HepG2 (cell line): ENCODE results near the gene HDAC10. TPM values are rescaled to one million over a fixed set of nuclear protein-coding genes. Genes with fewer than 3 reads are reported as not detected.

ENCODE experiments used
- ATM ChIP-seq: fragments of 450-650 bp; IDR thresholded peaks from 2 replicates; pipeline ENCODE4 v1.7.1; 2017; ENCODE audit warnings: mild to moderate bottlenecking, borderline replicate concordance
- FOSL2 ChIP-seq: sonication (generic); formaldehyde crosslinking; IDR thresholded peaks from 2 replicates; pipeline ENCODE4 v1.4.0; 2020; ENCODE audit warnings: missing genetic modification reagents
- IKZF1 ChIP-seq: fragments of 450-650 bp; IDR thresholded peaks from 2 replicates; pipeline ENCODE4 v1.7.1; 2016
- RFXAP ChIP-seq: sonication (generic); formaldehyde crosslinking; IDR thresholded peaks from 2 replicates; pipeline ENCODE4 v1.4.0; 2020; ENCODE audit warnings: missing genetic modification reagents, borderline replicate concordance
- ZFAT ChIP-seq: sonication (generic); formaldehyde crosslinking; conservative IDR thresholded peaks from 2 replicates; pipeline ENCODE4 v1.8.1; 2023; ENCODE audit warnings: missing genetic modification reagents, inconsistent platforms
- ZKSCAN8 ChIP-seq: IDR thresholded peaks from 2 replicates; pipeline ENCODE4 v1.6.1; 2016; ENCODE audit warnings: borderline replicate concordance, missing genetic modification reagents, missing compliant biosample characterization
- ZNF337 ChIP-seq: sonication (generic); formaldehyde crosslinking; IDR thresholded peaks from 2 replicates; pipeline ENCODE4 v1.5.1; 2020; ENCODE audit warnings: missing genetic modification reagents, low read depth, mild to moderate bottlenecking, borderline replicate concordance
- ZNF607 ChIP-seq: sonication (generic); formaldehyde crosslinking; IDR thresholded peaks from 2 replicates; pipeline ENCODE4 v1.5.1; 2020; ENCODE audit warnings: missing genetic modification reagents, mild to moderate bottlenecking, borderline replicate concordance
- ZNF670 ChIP-seq: sonication (generic); formaldehyde crosslinking; IDR thresholded peaks from 2 replicates; pipeline ENCODE4 v1.8.0; 2022; ENCODE audit warnings: mild to moderate bottlenecking, missing genetic modification reagents, borderline replicate concordance
- ZNF746 ChIP-seq: sonication (generic); formaldehyde crosslinking; IDR thresholded peaks from 2 replicates; pipeline ENCODE4 v1.8.0; 2022; ENCODE audit warnings: mild to moderate bottlenecking, missing genetic modification reagents
- ZNF777 ChIP-seq: sonication (generic); formaldehyde crosslinking; IDR thresholded peaks from 2 replicates; pipeline ENCODE4 v1.4.0; 2020; ENCODE audit warnings: missing genetic modification reagents
- polyA plus RNA-seq, 8 experiments: library from polyadenylated mRNA; depleted of rRNA in 3 of 8; stranded (reverse) in 7 of 8; unstranded in 1 of 8; fragments of >200 nt; fragmentation: Illumina TruSeq in 4 of 8; extraction: Trizol in 4 of 8; gene quantifications; 2 replicates each; pipeline versions ENCODE4 v1.2.1 to v1.2.3, GENCODE V29; 2011 to 2016; ENCODE audit warnings: low read depth in 4 of 8, missing spikeins in 1 of 8, mixed read lengths in 1 of 8; ENCODE audit not compliant: insufficient read depth in 1 of 8
- total RNA-seq, 5 experiments: library from RNA; depleted of rRNA; stranded (reverse); fragments of >200 nt; fragmentation: Illumina TruSeq; extraction: Trizol; gene quantifications; 2 replicates each; pipeline ENCODE4 v1.2.3, GENCODE V29; 2016; ENCODE audit warnings: low read depth in 1 of 5
- TF ChIP-seq, protein P1 (sequence below): sonication (generic); formaldehyde crosslinking; IDR thresholded peaks from 2 replicates; pipeline ENCODE4 v1.4.0; 2020; ENCODE audit warnings: missing genetic modification reagents, borderline replicate concordance
- TF ChIP-seq, protein P2 (sequence below): sonication (generic); formaldehyde crosslinking; IDR thresholded peaks from 2 replicates; pipeline ENCODE4 v1.9.0; 2021; ENCODE audit warnings: mild to moderate bottlenecking, missing genetic modification reagents
- TF ChIP-seq, protein P3 (sequence below): sonication (generic); formaldehyde crosslinking; IDR thresholded peaks from 2 replicates; pipeline ENCODE4 v1.5.1; 2020; ENCODE audit warnings: mild to moderate bottlenecking, missing genetic modification reagents

Gene HDAC10
- total and polyA plus RNA-seq, 2 of the 13 experiments (the other 11 are each of a cell fraction or from before 2014, with no cell fraction given) = 13.9 to 14.9 TPM

DNA sequence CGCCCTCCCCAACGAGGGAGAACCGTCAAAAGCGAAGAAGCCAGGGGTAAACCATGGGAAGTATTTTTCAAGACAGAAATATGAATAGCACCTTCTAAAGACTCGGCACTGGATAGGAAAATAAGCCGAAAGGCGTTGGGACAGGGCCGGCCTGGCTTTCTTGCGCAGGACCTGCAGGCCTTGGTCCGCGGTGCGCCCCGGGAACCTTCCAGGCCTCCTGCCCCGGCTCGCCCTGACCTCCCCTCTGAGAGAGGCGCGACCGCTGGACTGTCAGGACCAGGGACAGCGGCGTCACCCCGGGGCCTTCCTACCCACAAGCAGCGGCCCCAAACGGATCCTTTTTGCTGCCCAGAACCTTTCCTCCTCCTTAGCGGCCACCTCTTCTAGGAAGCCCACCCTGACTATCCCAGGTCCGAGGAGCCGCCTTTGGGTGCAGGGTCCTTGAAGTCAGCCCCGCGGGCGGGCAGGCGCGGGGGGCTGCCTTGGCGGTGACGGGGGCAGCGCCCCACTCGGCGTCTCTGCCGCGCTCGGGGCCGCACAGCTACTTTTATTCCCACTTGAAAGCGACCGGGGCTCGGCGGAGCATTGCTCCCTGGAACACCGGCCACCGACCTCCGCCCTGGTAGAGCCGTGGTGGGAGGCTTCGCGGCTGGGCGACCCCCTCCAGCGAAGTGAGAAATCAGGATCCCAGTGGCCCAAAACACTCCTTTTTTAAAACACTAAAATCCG is 19.8 kb upstream of the HDAC10 start (continued):
- TF ChIP-seq, protein P1, sequence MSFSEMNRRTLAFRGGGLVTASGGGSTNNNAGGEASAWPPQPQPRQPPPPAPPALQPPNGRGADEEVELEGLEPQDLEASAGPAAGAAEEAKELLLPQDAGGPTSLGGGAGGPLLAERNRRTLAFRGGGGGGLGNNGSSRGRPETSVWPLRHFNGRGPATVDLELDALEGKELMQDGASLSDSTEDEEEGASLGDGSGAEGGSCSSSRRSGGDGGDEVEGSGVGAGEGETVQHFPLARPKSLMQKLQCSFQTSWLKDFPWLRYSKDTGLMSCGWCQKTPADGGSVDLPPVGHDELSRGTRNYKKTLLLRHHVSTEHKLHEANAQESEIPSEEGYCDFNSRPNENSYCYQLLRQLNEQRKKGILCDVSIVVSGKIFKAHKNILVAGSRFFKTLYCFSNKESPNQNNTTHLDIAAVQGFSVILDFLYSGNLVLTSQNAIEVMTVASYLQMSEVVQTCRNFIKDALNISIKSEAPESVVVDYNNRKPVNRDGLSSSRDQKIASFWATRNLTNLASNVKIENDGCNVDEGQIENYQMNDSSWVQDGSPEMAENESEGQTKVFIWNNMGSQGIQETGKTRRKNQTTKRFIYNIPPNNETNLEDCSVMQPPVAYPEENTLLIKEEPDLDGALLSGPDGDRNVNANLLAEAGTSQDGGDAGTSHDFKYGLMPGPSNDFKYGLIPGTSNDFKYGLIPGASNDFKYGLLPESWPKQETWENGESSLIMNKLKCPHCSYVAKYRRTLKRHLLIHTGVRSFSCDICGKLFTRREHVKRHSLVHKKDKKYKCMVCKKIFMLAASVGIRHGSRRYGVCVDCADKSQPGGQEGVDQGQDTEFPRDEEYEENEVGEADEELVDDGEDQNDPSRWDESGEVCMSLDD (CRISPR knock-in tag) = peak; percentile 71; the same call in 1 of the 2 replicates
- TF ChIP-seq ZFAT (CRISPR knock-in tag) (no peak), ZKSCAN8 (CRISPR knock-in tag) (no peak), ZNF670 (CRISPR knock-in tag) (no peak), ZNF607 (CRISPR knock-in tag) (peak; percentile 95), FOSL2 (peak; percentile 59), ZNF777 (CRISPR knock-in tag) (peak; percentile 54; the same call in 1 of the 2 replicates), ZNF746 (CRISPR knock-in tag) (no peak), RFXAP (CRISPR knock-in tag) (peak; percentile 58; the same call in 1 of the 2 replicates), IKZF1 (no peak), ATM (no peak), ZNF337 (no peak)
- TF ChIP-seq, protein P2, sequence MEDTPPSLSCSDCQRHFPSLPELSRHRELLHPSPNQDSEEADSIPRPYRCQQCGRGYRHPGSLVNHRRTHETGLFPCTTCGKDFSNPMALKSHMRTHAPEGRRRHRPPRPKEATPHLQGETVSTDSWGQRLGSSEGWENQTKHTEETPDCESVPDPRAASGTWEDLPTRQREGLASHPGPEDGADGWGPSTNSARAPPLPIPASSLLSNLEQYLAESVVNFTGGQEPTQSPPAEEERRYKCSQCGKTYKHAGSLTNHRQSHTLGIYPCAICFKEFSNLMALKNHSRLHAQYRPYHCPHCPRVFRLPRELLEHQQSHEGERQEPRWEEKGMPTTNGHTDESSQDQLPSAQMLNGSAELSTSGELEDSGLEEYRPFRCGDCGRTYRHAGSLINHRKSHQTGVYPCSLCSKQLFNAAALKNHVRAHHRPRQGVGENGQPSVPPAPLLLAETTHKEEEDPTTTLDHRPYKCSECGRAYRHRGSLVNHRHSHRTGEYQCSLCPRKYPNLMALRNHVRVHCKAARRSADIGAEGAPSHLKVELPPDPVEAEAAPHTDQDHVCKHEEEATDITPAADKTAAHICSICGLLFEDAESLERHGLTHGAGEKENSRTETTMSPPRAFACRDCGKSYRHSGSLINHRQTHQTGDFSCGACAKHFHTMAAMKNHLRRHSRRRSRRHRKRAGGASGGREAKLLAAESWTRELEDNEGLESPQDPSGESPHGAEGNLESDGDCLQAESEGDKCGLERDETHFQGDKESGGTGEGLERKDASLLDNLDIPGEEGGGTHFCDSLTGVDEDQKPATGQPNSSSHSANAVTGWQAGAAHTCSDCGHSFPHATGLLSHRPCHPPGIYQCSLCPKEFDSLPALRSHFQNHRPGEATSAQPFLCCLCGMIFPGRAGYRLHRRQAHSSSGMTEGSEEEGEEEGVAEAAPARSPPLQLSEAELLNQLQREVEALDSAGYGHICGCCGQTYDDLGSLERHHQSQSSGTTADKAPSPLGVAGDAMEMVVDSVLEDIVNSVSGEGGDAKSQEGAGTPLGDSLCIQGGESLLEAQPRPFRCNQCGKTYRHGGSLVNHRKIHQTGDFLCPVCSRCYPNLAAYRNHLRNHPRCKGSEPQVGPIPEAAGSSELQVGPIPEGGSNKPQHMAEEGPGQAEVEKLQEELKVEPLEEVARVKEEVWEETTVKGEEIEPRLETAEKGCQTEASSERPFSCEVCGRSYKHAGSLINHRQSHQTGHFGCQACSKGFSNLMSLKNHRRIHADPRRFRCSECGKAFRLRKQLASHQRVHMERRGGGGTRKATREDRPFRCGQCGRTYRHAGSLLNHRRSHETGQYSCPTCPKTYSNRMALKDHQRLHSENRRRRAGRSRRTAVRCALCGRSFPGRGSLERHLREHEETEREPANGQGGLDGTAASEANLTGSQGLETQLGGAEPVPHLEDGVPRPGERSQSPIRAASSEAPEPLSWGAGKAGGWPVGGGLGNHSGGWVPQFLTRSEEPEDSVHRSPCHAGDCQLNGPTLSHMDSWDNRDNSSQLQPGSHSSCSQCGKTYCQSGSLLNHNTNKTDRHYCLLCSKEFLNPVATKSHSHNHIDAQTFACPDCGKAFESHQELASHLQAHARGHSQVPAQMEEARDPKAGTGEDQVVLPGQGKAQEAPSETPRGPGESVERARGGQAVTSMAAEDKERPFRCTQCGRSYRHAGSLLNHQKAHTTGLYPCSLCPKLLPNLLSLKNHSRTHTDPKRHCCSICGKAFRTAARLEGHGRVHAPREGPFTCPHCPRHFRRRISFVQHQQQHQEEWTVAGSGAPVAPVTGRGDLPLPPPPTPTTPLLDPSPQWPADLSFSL = no peak
- TF ChIP-seq, protein P3, sequence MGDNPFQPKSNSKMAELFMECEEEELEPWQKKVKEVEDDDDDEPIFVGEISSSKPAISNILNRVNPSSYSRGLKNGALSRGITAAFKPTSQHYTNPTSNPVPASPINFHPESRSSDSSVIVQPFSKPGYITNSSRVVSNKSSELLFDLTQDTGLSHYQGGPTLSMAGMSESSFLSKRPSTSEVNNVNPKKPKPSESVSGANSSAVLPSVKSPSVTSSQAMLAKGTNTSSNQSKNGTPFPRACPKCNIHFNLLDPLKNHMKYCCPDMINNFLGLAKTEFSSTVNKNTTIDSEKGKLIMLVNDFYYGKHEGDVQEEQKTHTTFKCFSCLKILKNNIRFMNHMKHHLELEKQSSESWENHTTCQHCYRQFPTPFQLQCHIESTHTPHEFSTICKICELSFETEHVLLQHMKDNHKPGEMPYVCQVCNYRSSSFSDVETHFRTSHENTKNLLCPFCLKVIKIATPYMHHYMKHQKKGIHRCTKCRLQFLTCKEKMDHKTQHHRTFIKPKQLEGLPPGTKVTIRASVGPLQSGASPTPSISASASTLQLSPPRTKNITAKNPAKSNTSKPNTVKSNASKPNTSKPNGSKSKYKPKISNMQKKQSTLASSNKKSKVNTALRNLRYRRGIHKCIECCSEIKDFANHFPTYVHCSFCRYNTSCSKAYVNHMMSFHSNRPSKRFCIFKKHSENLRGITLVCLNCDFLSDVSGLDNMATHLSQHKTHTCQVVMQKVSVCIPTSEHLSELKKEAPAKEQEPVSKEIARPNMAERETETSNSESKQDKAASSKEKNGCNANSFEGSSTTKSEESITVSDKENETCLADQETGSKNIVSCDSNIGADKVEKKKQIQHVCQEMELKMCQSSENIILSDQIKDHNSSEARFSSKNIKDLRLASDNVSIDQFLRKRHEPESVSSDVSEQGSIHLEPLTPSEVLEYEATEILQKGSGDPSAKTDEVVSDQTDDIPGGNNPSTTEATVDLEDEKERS (CRISPR knock-in tag) = no peak; the same call in 1 of the 2 replicates
